K562 (cell line): Measurements from ENCODE around the gene PPP1R10. TPM values are rescaled to one million over a fixed set of nuclear protein-coding genes. Genes with fewer than 3 reads are reported as not detected.
A peak's percentile ranks its signal among the peaks of the same experiment; 100 is the strongest.

Experiments
- BRD4 ChIP-seq: fragments of 200-600 bp; sonication (generic); IDR thresholded peaks from 2 replicates; pipeline ENCODE4 v1.6.1; 2017; ENCODE audit warnings: inconsistent platforms
- ESRRB ChIP-seq: fragments of 250-450 bp; sonication (Bioruptor Pico); IDR thresholded peaks from 2 replicates; pipeline ENCODE4 v1.5.0; 2020; ENCODE audit warnings: mild to moderate bottlenecking, moderate library complexity, borderline replicate concordance
- HOMEZ ChIP-seq: fragments of 250-450 bp; sonication (Bioruptor Pico); IDR thresholded peaks from 2 replicates; pipeline ENCODE4 v1.4.0; 2020; ENCODE audit warnings: mild to moderate bottlenecking, moderate library complexity
- IFI16 ChIP-seq: fragments of 250-450 bp; sonication (Bioruptor Pico); IDR thresholded peaks from 2 replicates; pipeline ENCODE4 v2.1.2; 2022; ENCODE audit warnings: mild to moderate bottlenecking, inconsistent platforms
- KDM5B ChIP-seq: fragments of 200-600 bp; sonication (generic); IDR thresholded peaks from 2 replicates; pipeline ENCODE4 v1.6.1; 2012; ENCODE audit warnings: low read depth, mild to moderate bottlenecking, moderate library complexity, low read length, control low read depth, inconsistent platforms; ENCODE audit not compliant: insufficient replicate concordance
- PHF21A ChIP-seq: fragments of 450-650 bp; IDR thresholded peaks from 2 replicates; pipeline ENCODE4 v1.6.1; 2017; ENCODE audit warnings: low read depth, borderline replicate concordance
- SUPT5H ChIP-seq: fragments of 450-650 bp; IDR thresholded peaks from 2 replicates; pipeline ENCODE4 v1.6.1; 2016
- TBP ChIP-seq: optimal IDR thresholded peaks from 2 replicates; pipeline ENCODE3; 2011; ENCODE audit warnings: low read depth, low read length, improper control_type of control experiment
- ZBTB26 ChIP-seq: fragments of 450-650 bp; formaldehyde crosslinking; IDR thresholded peaks from 2 replicates; pipeline ENCODE4 v1.4.0; 2022; ENCODE audit warnings: missing genetic modification characterization
- ZBTB40 ChIP-seq, 2 experiments: fragments of 450-650 bp in 1 of 2; sonication (generic) in 1 of 2; formaldehyde crosslinking in 1 of 2; IDR thresholded peaks; 2 replicates each; pipeline versions ENCODE4 v1.7.1 to v1.9.0; 2016 to 2022; ENCODE audit warnings: inconsistent platforms in 1 of 2, mild to moderate bottlenecking in 1 of 2, missing genetic modification reagents in 1 of 2
- ZBTB49 ChIP-seq: sonication (generic); formaldehyde crosslinking; IDR thresholded peaks from 2 replicates; pipeline ENCODE4 v1.8.0; 2022; ENCODE audit warnings: missing genetic modification reagents, mild to moderate bottlenecking, borderline replicate concordance
- ZNF41 ChIP-seq: fragments of 250-450 bp; sonication (Bioruptor Pico); conservative IDR thresholded peaks from 2 replicates; pipeline ENCODE4 v1.4.0; 2020; ENCODE audit warnings: mild to moderate bottlenecking
- ZNF79 ChIP-seq: fragments of 250-450 bp; sonication (Bioruptor Pico); IDR thresholded peaks from 2 replicates; pipeline ENCODE4 v1.4.0; 2020; ENCODE audit warnings: low read depth, mild to moderate bottlenecking, moderate library complexity
- polyA plus RNA-seq, 8 experiments: library from polyadenylated mRNA; depleted of rRNA in 4 of 8; stranded (reverse) in 5 of 8; unstranded in 3 of 8; fragments of >200 nt; fragmentation: Nextera tagmentation in 2 of 8; fragmentation: Illumina TruSeq in 1 of 8; extraction: Ambion mirVana in 2 of 8; extraction: Trizol in 1 of 8; gene quantifications; 2 replicates each; pipeline versions ENCODE4 v1.2.1 to v1.2.3, GENCODE V29; 2011 to 2014; ENCODE audit warnings: inconsistent platforms in 1 of 8, missing spikeins in 1 of 8
- total RNA-seq, 7 experiments: library from RNA; depleted of rRNA in 6 of 7; stranded (reverse); fragments of >200 nt in 6 of 7; fragmentation: Illumina TruSeq in 2 of 7; extraction: Trizol in 2 of 7; gene quantifications; 2 replicates each; pipeline versions ENCODE4 v1.2.1 to v1.2.3, GENCODE V29; 2011 to 2021; ENCODE audit warnings: low replicate concordance in 1 of 7

Gene PPP1R10
- total and polyA plus RNA-seq, 9 of the 15 experiments (the other 6 are each of a cell fraction or from before 2014, with no cell fraction given), result 14.1 to 65.5 (median 32.6) TPM

- TF ChIP-seq HOMEZ (CRISPR knock-in tag) (no peak), SUPT5H (0 out of 2 replicates have a peak, but pooled peaks have one; percentile 23), TBP (no peak), KDM5B (peak; percentile 60), IFI16 (CRISPR knock-in tag) (no peak), BRD4 (no peak), ESRRB (no peak), ZBTB40 (IDR thresholded peaks at IDR 0.05) (no peak), ZBTB40 (CRISPR knock-in tag; IDR thresholded peaks at IDR 0.05) (no peak), ZNF79 (CRISPR knock-in tag) (no peak), ZBTB49 (CRISPR knock-in tag) (no peak), ZNF41 (CRISPR knock-in tag) (no peak), PHF21A (no peak), ZBTB26 (no peak)
These were observed 4.3 kb downstream of the PPP1R10 start (continued) for GRCh38 chr6:30612687-30613248.
